HK-2 (cell line): Measurements from ENCODE around the gene FAM13A.
A peak's percentile ranks its signal among the peaks of the same experiment; 100 is the strongest.

Experiments used
- DNase-seq: peaks from one replicate; pipeline ENCODE4 v3.0.0-alpha.2; 2018; ENCODE audit not compliant: unreplicated experiment

Gene FAM13A

GRCh38 chr4:88750369-88750768, 306.6 kb downstream of the FAM13A start:
- no peak for DNase-seq

GRCh38 chr4:88747351-88747750, 309.6 kb downstream of the FAM13A start:
- DNase-seq: no peak

- no peak for DNase-seq
Measured at GRCh38 chr4:88746206-88746605, 310.8 kb downstream of the FAM13A start.

- DNase-seq: no peak
Measured at GRCh38 chr4:88745581-88746163, 311.3 kb downstream of the FAM13A start.

- no peak for DNase-seq
Measured at GRCh38 chr4:88745175-88745574, 311.8 kb downstream of the FAM13A start.

GRCh38 chr4:88744609-88745008, 312.4 kb downstream of the FAM13A start:
- no peak for DNase-seq

- DNase-seq: no peak
Measured at GRCh38 chr4:88743696-88744095, 313.3 kb downstream of the FAM13A start.

- no peak for DNase-seq
Measured at GRCh38 chr4:88742561-88742960, 314.4 kb downstream of the FAM13A start.

GRCh38 chr4:88738180-88738579, 318.8 kb downstream of the FAM13A start:
- DNase-seq: no peak

- peak; percentile 69 for DNase-seq
Measured at GRCh38 chr4:88737307-88737941, 319.6 kb downstream of the FAM13A start.

- no peak for DNase-seq
Measured at GRCh38 chr4:88736264-88736663, 320.7 kb downstream of the FAM13A start.

- no peak for DNase-seq
Measured at GRCh38 chr4:88735564-88735963, 321.4 kb downstream of the FAM13A start.

- DNase-seq: no peak
Measured at GRCh38 chr4:88734403-88734949, 322.5 kb downstream of the FAM13A start.

GRCh38 chr4:88732714-88733368, 324.1 kb downstream of the FAM13A start:
- DNase-seq: no peak

GRCh38 chr4:88731381-88731780, 325.6 kb downstream of the FAM13A start:
- no peak for DNase-seq

GRCh38 chr4:88730811-88731210, 326.2 kb downstream of the FAM13A start:
- no peak for DNase-seq

GRCh38 chr4:88729146-88729760, 327.7 kb downstream of the FAM13A start:
- DNase-seq: no peak

- DNase-seq: no peak
Measured at GRCh38 chr4:88728146-88728545, 328.8 kb downstream of the FAM13A start.

GRCh38 chr4:88725986-88726385, 331.0 kb downstream of the FAM13A start:
- DNase-seq: no peak

GRCh38 chr4:88725143-88725542, 331.8 kb downstream of the FAM13A start:
- no peak for DNase-seq

- DNase-seq: no peak
Measured at GRCh38 chr4:88724406-88724805, 332.6 kb downstream of the FAM13A start.

- no peak for DNase-seq
Measured at GRCh38 chr4:88722828-88723227, 334.2 kb downstream of the FAM13A start.
